OCI-LY7 (cell line): ENCODE results near the gene CALHM2. TPM values are rescaled to one million over a fixed set of nuclear protein-coding genes. Genes with fewer than 3 reads are reported as not detected.

Source experiments
- BruUV-seq: library from RNA; stranded (reverse); fragments of 400-500 nt; replicated peaks from 2 replicates; lab custom pipeline; 2021; lab: Mats Ljungman, UMichigan
- CTCF ChIA-PET: fragments of 300-600 bp; sonication (Branson Sonifier 250); formaldehyde crosslinking; loops from one replicate; lab custom pipeline; 2022; ENCODE audit warnings: antibody characterized with exemption; ENCODE audit not compliant: unreplicated experiment; lab: Charles Lee
- POLR2A ChIA-PET: fragments of 300-600 bp; sonication (Branson Sonifier 250); formaldehyde crosslinking; loops from one replicate; lab custom pipeline; 2022; ENCODE audit warnings: antibody characterized with exemption; lab: Charles Lee
- DNase-seq: peaks from one replicate; pipeline ENCODE4 v3.0.0-alpha.2; 2015; ENCODE audit warnings: low spot score
- H2AFZ ChIP-seq: fragments of 200-600 bp; sonication (generic), shearing (Covaris generic); 2 replicates; pipeline ENCODE4 v1.6.1; 2014; ENCODE audit warnings: mild to moderate bottlenecking, antibody characterized with exemption, low read length, moderate library complexity
- H3K27ac ChIP-seq: fragments of 200-600 bp; sonication (generic); 2 replicates; pipeline ENCODE4 v1.5.1; 2014; ENCODE audit warnings: mixed run types, low read depth, mild to moderate bottlenecking, moderate library complexity, low read length, inconsistent platforms; ENCODE audit not compliant: poor library complexity, severe bottlenecking
- H3K36me3 ChIP-seq: fragments of 200-600 bp; sonication (generic); 2 replicates; pipeline ENCODE4 v1.6.1; 2014; ENCODE audit warnings: mild to moderate bottlenecking, antibody characterized with exemption, low read length, moderate library complexity, mixed read lengths; ENCODE audit not compliant: insufficient read depth
- H3K4me1 ChIP-seq: fragments of 200-600 bp; sonication (generic); 2 replicates; pipeline ENCODE4 v1.5.1; 2014; ENCODE audit warnings: mild to moderate bottlenecking, low read length; ENCODE audit not compliant: insufficient read depth, poor library complexity, severe bottlenecking
- H3K4me2 ChIP-seq: fragments of 200-600 bp; sonication (generic); 2 replicates; pipeline ENCODE4 v1.6.1; 2014; ENCODE audit warnings: mild to moderate bottlenecking, low read length
- H3K4me3 ChIP-seq: fragments of 200-600 bp; sonication (generic); 2 replicates; pipeline ENCODE4 v1.5.1; 2014; ENCODE audit warnings: mild to moderate bottlenecking, low read depth, low read length; ENCODE audit not compliant: poor library complexity, severe bottlenecking
- H3K79me2 ChIP-seq: fragments of 200-600 bp; sonication (generic); 2 replicates; pipeline ENCODE4 v1.6.1; 2016; ENCODE audit warnings: low read depth, mild to moderate bottlenecking, low read length, moderate library complexity, mixed read lengths; ENCODE audit not compliant: insufficient read depth
- H3K9me2 ChIP-seq: fragments of 200-600 bp; sonication (generic); 2 replicates; pipeline ENCODE4 v1.6.1; 2016; ENCODE audit warnings: mild to moderate bottlenecking, low read length, mixed read lengths; ENCODE audit not compliant: insufficient read depth
- H3K9me3 ChIP-seq: fragments of 200-600 bp; sonication (generic); 2 replicates; pipeline ENCODE4 v1.6.1; 2014; ENCODE audit warnings: mild to moderate bottlenecking, mixed run types, low read length, mixed read lengths
- H4K20me1 ChIP-seq: fragments of 200-600 bp; sonication (generic); 2 replicates; pipeline ENCODE4 v1.6.1; 2014; ENCODE audit warnings: mild to moderate bottlenecking, antibody characterized with exemption, low read length, moderate library complexity, mixed read lengths; ENCODE audit not compliant: insufficient read depth
- CTCF ChIP-seq: fragments of 200-600 bp; sonication (generic); conservative IDR thresholded peaks from 2 replicates; pipeline ENCODE4 v1.5.1; 2014; ENCODE audit warnings: mild to moderate bottlenecking, antibody characterized with exemption, low read length, moderate library complexity, mixed read lengths
- EZH2phosphoT487 ChIP-seq: fragments of 200-600 bp; sonication (generic); IDR thresholded peaks from 2 replicates; pipeline ENCODE4 v1.6.1; 2018; ENCODE audit warnings: low read depth, borderline replicate concordance, mild to moderate bottlenecking, mixed run types, antibody characterized with exemption, low read length, moderate library complexity, mixed read lengths
- intact Hi-C: fragments of 100-400 bp; cut with micrococcal nuclease; formaldehyde crosslinking; loops from one replicate; pipeline ENCODE4 v1.10.0; 2022; ENCODE audit not compliant: unreplicated experiment
- total RNA-seq, 2 experiments: library from RNA; depleted of rRNA in 1 of 2; stranded (reverse); fragments of >200 nt in 1 of 2; shearing (Covaris generic) in 1 of 2; gene quantifications; 2 replicates each; pipeline ENCODE4 v1.2.3, GENCODE V29; 2014 to 2022

Gene CALHM2
- total RNA-seq, 2 experiments from 2014 or later, result not detected

- Histone ChIP-seq H3K36me3 (no peaks in the 10 kb centered on the region), H3K4me2 (no peak overlapping the region), H3K9me3 (no peaks in the 10 kb centered on the region), H2AFZ (no peak overlapping the region), H3K79me2 (no peaks in the 10 kb centered on the region), H3K4me1 (peaks cover 27% of the 10 kb centered on the region), H4K20me1 (no peaks in the 10 kb centered on the region), H3K27ac (no peak overlapping the region), H3K9me2 (no peaks in the 10 kb centered on the region), H3K4me3 (no peak overlapping the region)
- intact Hi-C loops, result no loop called here
- DNase-seq, result no peak
- ChIA-PET CTCF (interaction anchor here (0.6 kb wide), 2 partner anchors 131 to 1880 kb away, joined by 6 to 9 read pairs; no protein-coding TSS in a partner anchor), POLR2A (no interaction called here)
- no TSS peak for BruUV-seq
- TF ChIP-seq EZH2phosphoT487, result no peak
- TF ChIP-seq CTCF, result no peak
These were observed 5.9 kb upstream of the CALHM2 start for GRCh38 chr10:103457896-103458583.

GRCh38 chr10:103457176-103457712, 5.1 kb upstream of the CALHM2 start:
- Histone ChIP-seq H3K4me2 (no peak overlapping the region), H3K9me3 (no peaks in the 10 kb centered on the region), H4K20me1 (no peaks in the 10 kb centered on the region), H3K79me2 (no peaks in the 10 kb centered on the region), H3K4me1 (peaks cover 27% of the 10 kb centered on the region), H3K36me3 (no peaks in the 10 kb centered on the region), H3K27ac (no peak overlapping the region), H3K9me2 (no peaks in the 10 kb centered on the region), H2AFZ (no peak overlapping the region), H3K4me3 (no peak overlapping the region)
- DNase-seq, result no peak
- ChIA-PET POLR2A (no interaction called here), CTCF (no interaction called here)
- intact Hi-C loops, result no loop called here
- TF ChIP-seq CTCF, result no peak
- TF ChIP-seq EZH2phosphoT487, result no peak
- BruUV-seq, result no TSS peak

GRCh38 chr10:103456074-103456660, 4.0 kb upstream of the CALHM2 start:
- Histone ChIP-seq H4K20me1 (no peaks in the 10 kb centered on the region), H3K4me2 (no peak overlapping the region), H3K27ac (no peak overlapping the region), H3K36me3 (peaks cover 3% of the 10 kb centered on the region; the same call in 1 of the 2 replicates), H3K4me1 (peaks cover 27% of the 10 kb centered on the region), H2AFZ (no peak overlapping the region), H3K4me3 (no peak overlapping the region), H3K9me3 (no peaks in the 10 kb centered on the region), H3K79me2 (no peaks in the 10 kb centered on the region), H3K9me2 (no peaks in the 10 kb centered on the region)
- TF ChIP-seq EZH2phosphoT487 (no peak), CTCF (no peak)
- intact Hi-C loops, result no loop called here
- DNase-seq, result no peak
- BruUV-seq, result no TSS peak
- ChIA-PET POLR2A (no interaction called here), CTCF (no interaction called here)
